Activated B cell treated with CpG ODN at 0.5 μM for 24 hours (primary cell): ENCODE data around the gene SPDYE6. TPM values are rescaled to one million over a fixed set of nuclear protein-coding genes. Genes with fewer than 3 reads are reported as not detected.

Source experiments
- ATAC-seq: fragments of 200-7000 bp; cut with Tn5 transposase; one replicate; pipeline ENCODE4 v1.10.0; 2021; ENCODE audit warnings: low read depth, mild to moderate bottlenecking, moderate library complexity
- CTCF ChIA-PET: fragments of 350-600 bp; sonication (Branson Sonifier 250); formaldehyde crosslinking; loops from one replicate; lab custom pipeline; 2021; ENCODE audit warnings: antibody characterized with exemption; lab: Charles Lee
- POLR2A ChIA-PET: fragments of 350-600 bp; sonication (Branson Sonifier 250); formaldehyde crosslinking; loops from one replicate; lab custom pipeline; 2021; ENCODE audit warnings: antibody characterized with exemption; lab: Charles Lee
- DNase-seq: peaks from one replicate; pipeline ENCODE4 v3.0.0; 2022
- H3K27ac Mint-ChIP-seq: one replicate; pipeline ENCODE4 v1.8.0; 2020; ENCODE audit warnings: mixed read lengths
- H3K27me3 Mint-ChIP-seq: one replicate; pipeline ENCODE4 v1.8.0; 2021; ENCODE audit warnings: mixed read lengths
- H3K36me3 Mint-ChIP-seq: one replicate; pipeline ENCODE4 v1.8.0; 2021; ENCODE audit warnings: low read depth, mixed read lengths
- H3K4me1 Mint-ChIP-seq: one replicate; pipeline ENCODE4 v1.8.0; 2021; ENCODE audit warnings: mixed read lengths
- H3K4me3 Mint-ChIP-seq: one replicate; pipeline ENCODE4 v1.8.0; 2020; ENCODE audit warnings: mild to moderate bottlenecking, mixed read lengths
- H3K9me3 Mint-ChIP-seq: one replicate; pipeline ENCODE4 v1.8.0; 2020; ENCODE audit warnings: mixed read lengths
- intact Hi-C: fragments of 100-400 bp; cut with micrococcal nuclease; formaldehyde crosslinking; loops from one replicate; pipeline ENCODE4 v1.15.1; 2024
- total RNA-seq: library from RNA; stranded (reverse); gene quantifications from 2 replicates; pipeline ENCODE4 v1.2.3, GENCODE V29; 2022
- TF ChIP-seq, protein P1 (sequence below): fragments of 200-600 bp; IDR thresholded peaks from one replicate; pipeline ENCODE4 v1.8.0; 2022; ENCODE audit warnings: antibody characterized with exemption, mild to moderate bottlenecking

Gene SPDYE6
- total RNA-seq, 1 donor from 2014 or later, result not detected

DNA sequence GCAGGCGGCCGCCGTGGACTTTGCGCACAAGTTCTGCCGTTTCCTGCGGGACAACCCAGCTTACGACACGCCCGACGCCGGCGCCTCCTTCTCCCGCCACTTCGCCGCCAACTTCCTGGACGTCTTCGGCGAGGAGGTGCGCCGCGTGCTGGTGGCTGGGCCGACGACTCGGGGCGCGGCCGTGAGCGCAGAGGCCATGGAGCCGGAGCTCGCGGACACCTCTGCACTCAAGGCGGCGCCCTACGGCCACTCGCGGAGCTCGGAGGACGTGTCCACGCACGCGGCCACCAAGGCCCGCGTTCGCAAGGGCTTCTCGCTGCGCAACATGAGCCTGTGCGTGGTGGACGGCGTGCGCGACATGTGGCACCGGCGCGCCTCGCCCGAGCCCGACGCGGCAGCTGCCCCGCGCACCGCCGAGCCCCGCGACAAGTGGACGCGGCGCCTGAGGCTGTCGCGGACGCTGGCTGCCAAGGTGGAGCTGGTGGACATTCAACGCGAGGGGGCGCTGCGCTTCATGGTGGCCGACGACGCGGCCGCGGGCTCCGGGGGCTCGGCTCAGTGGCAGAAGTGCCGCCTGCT is 55.5 kb downstream of the SPDYE6 start:
- intact Hi-C loops, result no loop called here
- TF ChIP-seq, protein P1, sequence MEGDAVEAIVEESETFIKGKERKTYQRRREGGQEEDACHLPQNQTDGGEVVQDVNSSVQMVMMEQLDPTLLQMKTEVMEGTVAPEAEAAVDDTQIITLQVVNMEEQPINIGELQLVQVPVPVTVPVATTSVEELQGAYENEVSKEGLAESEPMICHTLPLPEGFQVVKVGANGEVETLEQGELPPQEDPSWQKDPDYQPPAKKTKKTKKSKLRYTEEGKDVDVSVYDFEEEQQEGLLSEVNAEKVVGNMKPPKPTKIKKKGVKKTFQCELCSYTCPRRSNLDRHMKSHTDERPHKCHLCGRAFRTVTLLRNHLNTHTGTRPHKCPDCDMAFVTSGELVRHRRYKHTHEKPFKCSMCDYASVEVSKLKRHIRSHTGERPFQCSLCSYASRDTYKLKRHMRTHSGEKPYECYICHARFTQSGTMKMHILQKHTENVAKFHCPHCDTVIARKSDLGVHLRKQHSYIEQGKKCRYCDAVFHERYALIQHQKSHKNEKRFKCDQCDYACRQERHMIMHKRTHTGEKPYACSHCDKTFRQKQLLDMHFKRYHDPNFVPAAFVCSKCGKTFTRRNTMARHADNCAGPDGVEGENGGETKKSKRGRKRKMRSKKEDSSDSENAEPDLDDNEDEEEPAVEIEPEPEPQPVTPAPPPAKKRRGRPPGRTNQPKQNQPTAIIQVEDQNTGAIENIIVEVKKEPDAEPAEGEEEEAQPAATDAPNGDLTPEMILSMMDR, result no peak
- no peaks in the 10 kb centered on the region for H3K27me3 Mint-ChIP-seq
- peaks cover 35% of the 10 kb centered on the region for H3K36me3 Mint-ChIP-seq
- peaks cover 79% of the 10 kb centered on the region for H3K4me1 Mint-ChIP-seq
- no peak overlapping the region for H3K4me3 Mint-ChIP-seq
- DNase-seq (no peak), ATAC-seq (no peak)
- ChIA-PET POLR2A (interaction anchor here (8.3 kb wide), 1 partner anchor 12 kb away, joined by 180 read pairs; the partner anchor contains the start of gene SH2B2), CTCF (no interaction called here)
- H3K27ac Mint-ChIP-seq, result no peak overlapping the region
- H3K9me3 Mint-ChIP-seq, result no peaks in the 10 kb centered on the region

DNA sequence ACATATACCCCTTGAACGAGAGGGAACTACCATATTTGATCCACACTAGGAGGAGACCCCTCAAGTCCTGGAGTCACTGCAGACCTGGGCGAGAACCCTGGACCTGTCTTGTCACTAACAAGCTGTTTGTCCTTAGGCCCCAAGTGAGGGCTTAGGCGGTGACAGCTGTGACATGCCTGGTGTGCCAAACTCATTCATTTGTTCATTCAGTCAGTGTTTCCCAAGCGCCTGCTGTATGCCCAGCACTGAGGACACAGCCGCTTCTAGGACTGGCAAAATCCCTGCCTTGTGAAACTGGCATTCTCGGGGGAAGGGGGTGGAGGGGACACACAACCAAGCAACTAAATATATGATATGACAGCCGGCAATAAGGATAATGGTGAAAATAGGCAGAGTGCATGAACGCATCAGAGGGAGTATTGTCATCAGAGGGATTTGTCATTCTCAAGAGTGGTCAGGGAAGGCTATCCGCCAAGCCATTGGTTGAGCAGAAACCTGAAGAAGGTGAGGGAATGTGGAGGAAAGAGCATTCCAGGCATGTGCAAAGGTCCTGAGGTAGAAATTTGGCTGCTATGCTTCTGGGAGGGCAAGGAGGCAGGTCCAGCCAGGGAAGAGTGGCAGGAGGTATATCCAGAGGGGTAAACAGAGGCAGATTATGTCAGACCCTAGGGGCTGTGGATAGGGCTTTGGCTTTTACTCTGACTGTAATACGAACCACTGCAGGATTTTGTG is 58.6 kb downstream of the SPDYE6 start:
- H3K9me3 Mint-ChIP-seq, result no peaks in the 10 kb centered on the region
- TF ChIP-seq, protein P1, result no peak
- peak overlapping the region; percentile 33 for H3K27ac Mint-ChIP-seq
- DNase-seq (no peak), ATAC-seq (no peak)
- intact Hi-C loops, result no loop called here
- H3K27me3 Mint-ChIP-seq, result no peaks in the 10 kb centered on the region
- CTCF ChIA-PET, result no interaction called here
- H3K4me3 Mint-ChIP-seq, result no peak overlapping the region
- H3K4me1 Mint-ChIP-seq, result peaks cover 77% of the 10 kb centered on the region
- peaks cover 38% of the 10 kb centered on the region for H3K36me3 Mint-ChIP-seq
- POLR2A ChIA-PET, result interaction anchor here (0.7 to 1.9 kb wide), 4 partner anchors 8 to 15 kb away, joined by 3 to 5 read pairs (median 4); partner anchors contain the start of gene SH2B2

- TF ChIP-seq, protein P1, result no peak
- Mint-ChIP-seq H3K4me3 (no peak overlapping the region), H3K27ac (peak overlapping the region; percentile 73), H3K27me3 (no peaks in the 10 kb centered on the region), H3K4me1 (peaks cover 79% of the 10 kb centered on the region), H3K9me3 (no peaks in the 10 kb centered on the region), H3K36me3 (peaks cover 29% of the 10 kb centered on the region)
- ATAC-seq, result no peak
- ChIA-PET POLR2A (interaction anchor here (1.3 to 2.9 kb wide), 3 partner anchors 8 to 12 kb away, joined by 3 to 12 read pairs (median 5); partner anchors contain the start of gene SH2B2), CTCF (interaction anchor here (1.4 kb wide), 1 partner anchor 9 kb away, joined by 3 read pairs; no protein-coding TSS in a partner anchor)
- DNase-seq, result no peak
- intact Hi-C loops, result no loop called here
Measured at GRCh38 chr7:102296514-102296913, 59.7 kb downstream of the SPDYE6 start.

- no peak overlapping the region for H3K4me3 Mint-ChIP-seq
- H3K4me1 Mint-ChIP-seq, result peaks cover 79% of the 10 kb centered on the region
- TF ChIP-seq, protein P1, result no peak
- no peaks in the 10 kb centered on the region for H3K27me3 Mint-ChIP-seq
- DNase-seq, result no peak
- peak overlapping the region; percentile 73 for H3K27ac Mint-ChIP-seq
- ATAC-seq, result no peak
- H3K9me3 Mint-ChIP-seq, result no peaks in the 10 kb centered on the region
- H3K36me3 Mint-ChIP-seq, result peaks cover 25% of the 10 kb centered on the region
- POLR2A ChIA-PET, result interaction anchor here (1.3 to 4.1 kb wide), 4 partner anchors 8 to 11 kb away, joined by 3 to 18 read pairs (median 8); partner anchors contain the start of gene SH2B2
- intact Hi-C loops, result no loop called here
- CTCF ChIA-PET, result interaction anchor here (1.4 kb wide), 1 partner anchor 8 kb away, joined by 3 read pairs; no protein-coding TSS in a partner anchor
Measured at GRCh38 chr7:102296179-102296438, 60.1 kb downstream of the SPDYE6 start.

Other genes with a start within 250 kb of the SPDYE6 start
- gene SH2B2, start 69.6 kb downstream of the SPDYE6 start, total RNA-seq, result 28.2 and 32.1 TPM in 2 replicates
- gene PRKRIP1, start 39.9 kb upstream of the SPDYE6 start, total RNA-seq, result 38.8 and 39.7 TPM in 2 replicates
- 167 and 184 TPM in 2 replicates for gene ORAI2, start 77.1 kb upstream of the SPDYE6 start, total RNA-seq
- 7.8 and 8.1 TPM in 2 replicates for gene ALKBH4, start 108.4 kb upstream of the SPDYE6 start, total RNA-seq
- gene LRWD1, start 108.5 kb upstream of the SPDYE6 start, total RNA-seq, result 20.6 and 28.8 TPM in 2 replicates
- gene POLR2J, start 122.5 kb upstream of the SPDYE6 start, total RNA-seq, result 45.2 and 49.5 TPM in 2 replicates
- 11.4 and 16.1 TPM in 2 replicates for gene RASA4B, start 161.3 kb upstream of the SPDYE6 start, total RNA-seq
- gene UPK3BL2, start 187.3 kb upstream of the SPDYE6 start, total RNA-seq, result 36.8 and 45.3 TPM in 2 replicates
- gene SPDYE2, start 194.8 kb upstream of the SPDYE6 start, total RNA-seq, result 0.29 TPM in 1 of 2 replicates, not detected in the other
- 110 and 123 TPM in 2 replicates for gene POLR2J3, start 216.1 kb upstream of the SPDYE6 start, total RNA-seq